GM19463 (cell line): ENCODE results near the gene MSH2.
A peak's percentile ranks its signal among the peaks of the same experiment; 100 is the strongest.

Source experiments
- ATAC-seq: cut with Tn5 transposase; IDR thresholded peaks from one replicate; pipeline ENCODE4 v1.9.1; 2021; ENCODE audit warnings: mild to moderate bottlenecking, moderate library complexity; ENCODE audit not compliant: unreplicated experiment

Gene MSH2

GRCh38 chr2:47471429-47472116, 68.6 kb downstream of the MSH2 start:
- no peak for ATAC-seq

GRCh38 chr2:47479863-47480262, 76.9 kb downstream of the MSH2 start:
- ATAC-seq: no peak

- no peak for ATAC-seq
Observed at GRCh38 chr2:47483191-47483590, 80.2 kb downstream of the MSH2 start.

- ATAC-seq: no peak
Observed at GRCh38 chr2:47484396-47484795, 81.4 kb downstream of the MSH2 start.

GRCh38 chr2:47485177-47485576, 82.2 kb downstream of the MSH2 start:
- ATAC-seq: no peak

GRCh38 chr2:47485751-47486300, 82.9 kb downstream of the MSH2 start:
- no peak for ATAC-seq

GRCh38 chr2:47486841-47487497, 84.0 kb downstream of the MSH2 start:
- peak; percentile 66 for ATAC-seq

- no peak for ATAC-seq
Observed at GRCh38 chr2:47487498-47487875, 84.5 kb downstream of the MSH2 start.

GRCh38 chr2:47488870-47489584, 86.1 kb downstream of the MSH2 start:
- ATAC-seq: no peak

- no peak for ATAC-seq
Observed at GRCh38 chr2:47490406-47490805, 87.5 kb downstream of the MSH2 start.

- ATAC-seq: no peak
Observed at GRCh38 chr2:47493317-47494035, 90.5 kb downstream of the MSH2 start.

GRCh38 chr2:47494267-47495130, 91.5 kb downstream of the MSH2 start:
- no peak for ATAC-seq

- ATAC-seq: no peak
Observed at GRCh38 chr2:47497843-47498460, 95.0 kb downstream of the MSH2 start.

GRCh38 chr2:47499093-47499492, 96.1 kb downstream of the MSH2 start:
- no peak for ATAC-seq

- no peak for ATAC-seq
Observed at GRCh38 chr2:47499621-47500309, 96.8 kb downstream of the MSH2 start.

- ATAC-seq: no peak
Observed at GRCh38 chr2:47501374-47502200, 98.6 kb downstream of the MSH2 start.

- ATAC-seq: peak; percentile 76
Observed at GRCh38 chr2:47502498-47502897, 99.5 kb downstream of the MSH2 start.

GRCh38 chr2:47503481-47504070, 100.6 kb downstream of the MSH2 start:
- peak; percentile 59 for ATAC-seq
